OCI-LY3 (cell line): ENCODE results near the gene AMACR.
A peak's percentile ranks its signal among the peaks of the same experiment; 100 is the strongest.

Experiments
- H2AFZ ChIP-seq: fragments of 200-600, 300-600 bp; shearing (Covaris generic); 2 replicates; pipeline ENCODE4 v1.6.0; 2014; ENCODE audit warnings: antibody characterized with exemption, low read depth, low read length
- H3K27ac ChIP-seq: fragments of 200-600, 300-600 bp; sonication (generic); 2 replicates; pipeline ENCODE4 v1.5.1; 2014; ENCODE audit warnings: mild to moderate bottlenecking, low read length, moderate library complexity, mixed read lengths
- H3K27me3 ChIP-seq: fragments of 200-600, 300-600 bp; sonication (generic); 2 replicates; pipeline ENCODE4 v1.6.1; 2014; ENCODE audit warnings: low read depth, low read length, mixed read lengths
- H3K36me3 ChIP-seq: fragments of 200-600, 300-600 bp; sonication (generic); replicated peaks from 2 replicates; pipeline ENCODE3; 2014; ENCODE audit warnings: low read depth, low read length, mixed read lengths
- H3K4me1 ChIP-seq: fragments of 300-600, 200-600 bp; sonication (generic); 2 replicates; pipeline ENCODE4 v1.6.1; 2014; ENCODE audit warnings: low read length, mixed read lengths
- H3K4me2 ChIP-seq: fragments of 200-600, 300-600 bp; sonication (generic); 2 replicates; pipeline ENCODE4 v1.6.1; 2014; ENCODE audit warnings: low read length, mixed read lengths
- H3K4me3 ChIP-seq: fragments of 300-600, 200-600 bp; sonication (generic); 2 replicates; pipeline ENCODE4 v1.5.1; 2014; ENCODE audit warnings: antibody characterized with exemption, mild to moderate bottlenecking, low read length, moderate library complexity
- H3K79me2 ChIP-seq: fragments of 300-600, 200-600 bp; shearing (Covaris generic); 2 replicates; pipeline ENCODE4 v1.6.1; 2014; ENCODE audit warnings: mild to moderate bottlenecking, low read length, mixed read lengths
- H3K9ac ChIP-seq: fragments of 300-600, 200-600 bp; shearing (Covaris generic); 2 replicates; pipeline ENCODE4 v1.6.0; 2014; ENCODE audit warnings: mild to moderate bottlenecking, low read length, moderate library complexity
- H3K9me3 ChIP-seq: fragments of 200-600, 300-600 bp; shearing (Covaris generic); 2 replicates; pipeline ENCODE4 v1.6.1; 2014; ENCODE audit warnings: low read length, mixed read lengths; ENCODE audit not compliant: insufficient read depth
- H4K20me1 ChIP-seq: fragments of 200-600, 300-600 bp; sonication (generic); 2 replicates; pipeline ENCODE4 v1.6.1; 2016; ENCODE audit warnings: low read length, mixed read lengths; ENCODE audit not compliant: insufficient read depth
- EZH2phosphoT487 ChIP-seq: fragments of 200-600 bp; shearing (Covaris generic); IDR thresholded peaks from 2 replicates; pipeline ENCODE4 v1.6.1; 2018; ENCODE audit warnings: antibody characterized with exemption, mixed run types, low read depth
- TF ChIP-seq, protein P1 (sequence below): fragments of 200-600, 300-600 bp; sonication (generic); IDR thresholded peaks from 2 replicates; pipeline ENCODE4 v1.5.1; 2014; ENCODE audit warnings: antibody characterized with exemption, low read length, low read depth

The AMACR gene

DNA sequence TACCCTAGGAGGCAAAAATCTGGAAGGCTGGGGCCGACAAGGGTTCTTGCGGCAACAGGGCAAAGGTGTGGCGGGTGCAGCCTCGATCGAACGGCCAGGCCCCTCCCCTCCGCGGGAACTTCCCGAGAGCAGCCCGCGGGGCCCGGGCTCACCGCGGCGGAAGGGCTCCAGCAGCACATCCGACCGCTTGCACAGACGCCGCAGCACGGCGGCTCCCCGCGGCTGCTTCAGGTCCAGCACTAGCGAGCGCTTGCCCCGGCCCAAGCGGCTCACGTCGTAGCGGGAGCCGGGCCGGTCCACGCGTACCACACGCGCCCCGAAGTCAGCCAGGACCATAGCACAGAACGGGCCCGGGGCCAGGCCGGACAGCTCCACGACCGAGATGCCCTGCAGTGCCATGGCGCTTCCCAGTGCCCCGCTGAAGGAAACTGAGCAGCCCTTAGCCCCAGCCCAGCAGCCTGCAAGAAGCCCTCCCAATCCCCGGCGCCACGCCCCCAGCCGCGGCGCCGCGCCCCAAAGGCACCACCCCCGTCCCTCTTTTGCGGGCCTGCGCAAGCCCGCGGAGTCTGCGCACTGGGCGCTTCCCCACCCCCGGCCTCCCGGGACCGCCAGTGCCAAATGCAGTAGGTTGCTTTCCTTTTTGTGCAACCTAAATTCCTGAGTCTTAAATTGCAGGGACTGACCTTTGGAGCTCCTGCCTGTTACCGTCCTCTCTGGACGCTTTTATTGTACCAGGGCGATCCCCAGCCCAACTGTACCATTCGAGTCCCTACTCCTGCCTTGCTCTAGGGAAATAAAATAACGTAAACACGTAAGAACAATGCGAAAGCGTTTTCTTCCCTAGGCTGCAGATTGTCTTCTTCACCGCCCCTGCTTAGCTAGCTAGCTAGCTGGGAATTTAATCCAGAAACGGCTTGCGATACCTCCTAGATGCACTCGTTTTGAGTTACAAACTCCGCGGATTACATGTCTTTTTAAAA is at the start of gene AMACR:
AMACR (minus strand) TSS at position 430 of the 980 bp plus-strand sequence; CDS start at position 399, 31 bp downstream.
- H3K9me3 ChIP-seq: no peaks in the 10 kb centered on the region
- peak within 1 kb of the TSS; percentile 99 for H2AFZ ChIP-seq
- no peaks in the 10 kb centered on the region for H3K27me3 ChIP-seq
- peak within 1 kb of the TSS; percentile 96 for H3K4me3 ChIP-seq
- H3K36me3 ChIP-seq: no peaks in the 10 kb centered on the region
- TF ChIP-seq, protein P1, sequence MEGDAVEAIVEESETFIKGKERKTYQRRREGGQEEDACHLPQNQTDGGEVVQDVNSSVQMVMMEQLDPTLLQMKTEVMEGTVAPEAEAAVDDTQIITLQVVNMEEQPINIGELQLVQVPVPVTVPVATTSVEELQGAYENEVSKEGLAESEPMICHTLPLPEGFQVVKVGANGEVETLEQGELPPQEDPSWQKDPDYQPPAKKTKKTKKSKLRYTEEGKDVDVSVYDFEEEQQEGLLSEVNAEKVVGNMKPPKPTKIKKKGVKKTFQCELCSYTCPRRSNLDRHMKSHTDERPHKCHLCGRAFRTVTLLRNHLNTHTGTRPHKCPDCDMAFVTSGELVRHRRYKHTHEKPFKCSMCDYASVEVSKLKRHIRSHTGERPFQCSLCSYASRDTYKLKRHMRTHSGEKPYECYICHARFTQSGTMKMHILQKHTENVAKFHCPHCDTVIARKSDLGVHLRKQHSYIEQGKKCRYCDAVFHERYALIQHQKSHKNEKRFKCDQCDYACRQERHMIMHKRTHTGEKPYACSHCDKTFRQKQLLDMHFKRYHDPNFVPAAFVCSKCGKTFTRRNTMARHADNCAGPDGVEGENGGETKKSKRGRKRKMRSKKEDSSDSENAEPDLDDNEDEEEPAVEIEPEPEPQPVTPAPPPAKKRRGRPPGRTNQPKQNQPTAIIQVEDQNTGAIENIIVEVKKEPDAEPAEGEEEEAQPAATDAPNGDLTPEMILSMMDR: no peak
- TF ChIP-seq EZH2phosphoT487: no peak
- H3K27ac ChIP-seq: peak within 1 kb of the TSS; percentile 76
- peak within 1 kb of the TSS; percentile 86 for H3K9ac ChIP-seq
- no peaks in the 10 kb centered on the region for H3K79me2 ChIP-seq
- H4K20me1 ChIP-seq: no peaks in the 10 kb centered on the region
- H3K4me1 ChIP-seq: peaks cover 11% of the 10 kb centered on the region; the same call in 1 of the 2 replicates
- H3K4me2 ChIP-seq: peak within 1 kb of the TSS; percentile 89

DNA sequence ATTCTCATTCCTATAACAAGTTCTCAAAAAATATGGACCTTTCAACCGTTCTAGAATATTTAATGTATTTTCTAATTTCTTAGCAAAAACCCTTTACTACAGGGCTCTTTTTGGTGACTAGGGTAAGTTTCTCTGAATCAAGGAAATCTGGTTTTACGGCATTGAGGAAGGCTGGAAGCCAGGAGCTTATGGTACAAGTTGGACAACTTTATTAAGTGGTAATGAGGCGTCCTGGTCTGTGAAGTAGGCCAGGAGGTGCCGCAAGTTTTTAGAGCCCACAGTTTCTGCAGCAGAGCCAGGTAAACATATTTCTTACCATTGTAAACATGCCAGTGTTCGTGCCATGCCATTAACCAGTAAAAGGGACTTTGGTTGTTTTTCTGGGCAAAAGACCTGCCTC is 49.7 kb upstream of the AMACR start:
- H3K4me2 ChIP-seq: no peak overlapping the region
- no peaks in the 10 kb centered on the region for H3K36me3 ChIP-seq
- H3K27ac ChIP-seq: no peak overlapping the region
- TF ChIP-seq, protein P1: no peak
- no peak for TF ChIP-seq EZH2phosphoT487
- no peaks in the 10 kb centered on the region for H3K4me1 ChIP-seq
- no peak overlapping the region for H3K4me3 ChIP-seq
- no peaks in the 10 kb centered on the region for H3K79me2 ChIP-seq
- no peaks in the 10 kb centered on the region for H3K27me3 ChIP-seq
- H3K9ac ChIP-seq: no peak overlapping the region
- H4K20me1 ChIP-seq: no peaks in the 10 kb centered on the region
- H3K9me3 ChIP-seq: no peaks in the 10 kb centered on the region
- H2AFZ ChIP-seq: no peak overlapping the region

GRCh38 chr5:34057118-34057517 is 49.3 kb upstream of the AMACR start:
- Histone ChIP-seq H4K20me1 (no peaks in the 10 kb centered on the region), H3K4me2 (no peak overlapping the region), H3K4me1 (no peaks in the 10 kb centered on the region), H3K36me3 (no peaks in the 10 kb centered on the region), H3K27me3 (no peaks in the 10 kb centered on the region), H3K4me3 (no peak overlapping the region), H2AFZ (no peak overlapping the region), H3K9me3 (no peaks in the 10 kb centered on the region), H3K9ac (no peak overlapping the region), H3K79me2 (no peaks in the 10 kb centered on the region), H3K27ac (no peak overlapping the region)
- no peak for TF ChIP-seq EZH2phosphoT487
- TF ChIP-seq, protein P1: no peak

- no peak overlapping the region for H2AFZ ChIP-seq
- H3K27me3 ChIP-seq: no peaks in the 10 kb centered on the region
- no peak overlapping the region for H3K4me3 ChIP-seq
- H3K4me2 ChIP-seq: no peak overlapping the region
- no peaks in the 10 kb centered on the region for H3K36me3 ChIP-seq
- H3K79me2 ChIP-seq: no peaks in the 10 kb centered on the region
- no peak overlapping the region for H3K27ac ChIP-seq
- no peaks in the 10 kb centered on the region for H3K4me1 ChIP-seq
- H4K20me1 ChIP-seq: no peaks in the 10 kb centered on the region
- no peak overlapping the region for H3K9ac ChIP-seq
- no peaks in the 10 kb centered on the region for H3K9me3 ChIP-seq
- TF ChIP-seq EZH2phosphoT487: no peak
- TF ChIP-seq, protein P1: no peak
These were observed 47.8 kb upstream of the AMACR start for GRCh38 chr5:34055667-34056066.
